Measurements from ENCODE around the gene SLC2A1. TPM values are rescaled to one million over a fixed set of nuclear protein-coding genes. Genes with fewer than 3 reads are reported as not detected.

Gene SLC2A1
- total RNA-seq, 1 donor from 2014 or later: 54.9 TPM

DNA sequence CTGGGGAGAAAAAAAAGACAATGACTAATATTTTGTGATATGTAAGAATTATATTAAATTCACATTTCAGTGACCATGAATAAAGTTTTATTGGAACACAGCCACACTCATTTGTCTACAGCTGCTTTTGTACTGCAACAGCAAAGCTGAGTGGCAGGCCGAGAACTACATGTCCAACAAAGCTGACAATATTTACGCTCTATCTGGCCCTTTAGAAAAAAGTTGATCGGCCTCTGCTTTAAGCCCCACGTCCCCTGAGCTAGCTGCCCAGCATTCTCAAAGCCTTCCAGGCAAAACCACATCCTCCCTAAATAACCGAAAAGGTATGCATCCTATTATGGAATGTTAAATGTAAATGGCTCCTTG is 8.6 kb downstream of the SLC2A1 start:
- Histone ChIP-seq H3K36me3 (no peaks in the 10 kb centered on the region), H3K4me3 (no peak overlapping the region), H3K4me1 (peaks cover 81% of the 10 kb centered on the region), H3K27ac (replicated peaks) (peak overlapping the region; percentile 86), H3K9me3 (replicated peaks) (no peaks in the 10 kb centered on the region), H3K27me3 (ENCODE audit: low read depth) (no peaks in the 10 kb centered on the region)
- DNase-seq: no peak
- TF ChIP-seq CTCF (IDR thresholded peaks at IDR 0.05; ENCODE audit: borderline replicate concordance): no peak
- intact Hi-C loops (cut with micrococcal nuclease): no loop called here

GRCh38 chr1:42949312-42950115 is 9.2 kb downstream of the SLC2A1 start:
- H3K36me3 ChIP-seq: no peaks in the 10 kb centered on the region
- H3K4me3 ChIP-seq: no peak overlapping the region
- peak overlapping the region; percentile 86 for H3K27ac ChIP-seq (replicated peaks)
- DNase-seq: no peak
- H3K27me3 ChIP-seq (ENCODE audit: low read depth): no peaks in the 10 kb centered on the region
- TF ChIP-seq CTCF (IDR thresholded peaks at IDR 0.05; ENCODE audit: borderline replicate concordance): no peak
- peaks cover 86% of the 10 kb centered on the region for H3K4me1 ChIP-seq
- no peaks in the 10 kb centered on the region for H3K9me3 ChIP-seq (replicated peaks)
- intact Hi-C loops (cut with micrococcal nuclease): no loop called here

DNA sequence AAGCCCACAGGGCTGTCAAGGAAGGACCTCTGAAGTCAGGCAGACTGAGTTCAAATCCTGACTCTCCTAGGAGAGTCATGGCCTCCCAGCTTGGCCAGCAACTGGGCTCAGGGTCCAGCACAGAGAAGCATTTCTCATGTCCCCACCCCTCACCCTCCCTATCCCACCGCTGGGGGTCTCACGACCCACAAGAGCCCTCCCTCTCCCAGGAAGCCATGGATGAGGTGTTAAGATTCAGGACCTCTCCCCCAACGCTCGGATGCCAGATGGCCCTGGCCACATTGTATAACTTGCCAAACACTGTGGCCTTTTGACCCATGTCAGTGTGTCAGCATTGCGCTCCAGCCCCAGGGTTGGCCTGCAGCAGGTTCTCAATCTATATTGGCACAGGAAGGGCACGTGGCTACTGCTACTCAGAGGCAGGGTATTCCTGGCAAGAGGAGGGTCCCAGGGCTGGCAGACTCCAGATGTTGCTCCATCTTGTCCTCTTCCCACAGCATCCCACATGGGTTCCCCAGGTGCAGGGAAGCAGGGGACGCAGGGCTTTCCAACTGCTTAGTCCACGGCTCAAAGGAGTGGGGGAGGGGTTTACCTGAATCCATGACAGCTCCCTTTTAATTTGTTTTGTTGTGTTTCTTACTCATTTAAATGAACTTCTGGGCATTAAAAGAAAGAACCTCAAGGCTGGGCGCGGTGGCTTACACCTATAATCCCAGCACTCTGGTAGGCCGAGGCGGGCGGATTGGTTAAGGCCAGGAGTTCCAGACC is 10.5 kb downstream of the SLC2A1 start:
- DNase-seq: no peak
- H3K9me3 ChIP-seq (replicated peaks): no peaks in the 10 kb centered on the region
- no peaks in the 10 kb centered on the region for H3K36me3 ChIP-seq
- intact Hi-C loops (cut with micrococcal nuclease): no loop called here
- peak overlapping the region; percentile 86 for H3K27ac ChIP-seq (replicated peaks)
- TF ChIP-seq CTCF (IDR thresholded peaks at IDR 0.05; ENCODE audit: borderline replicate concordance): no peak
- H3K4me3 ChIP-seq: no peak overlapping the region
- no peaks in the 10 kb centered on the region for H3K27me3 ChIP-seq (ENCODE audit: low read depth)
- H3K4me1 ChIP-seq: peaks cover 90% of the 10 kb centered on the region

- H3K9me3 ChIP-seq (replicated peaks): no peaks in the 10 kb centered on the region
- intact Hi-C loops (cut with micrococcal nuclease): no loop called here
- H3K27me3 ChIP-seq (ENCODE audit: low read depth): no peaks in the 10 kb centered on the region
- peak overlapping the region; percentile 86 for H3K27ac ChIP-seq (replicated peaks)
- peaks cover 6% of the 10 kb centered on the region for H3K36me3 ChIP-seq
- no peak overlapping the region for H3K4me3 ChIP-seq
- H3K4me1 ChIP-seq: peaks cover 90% of the 10 kb centered on the region
- no peak for DNase-seq
- no peak for TF ChIP-seq CTCF (IDR thresholded peaks at IDR 0.05; ENCODE audit: borderline replicate concordance)
These were observed 11.6 kb downstream of the SLC2A1 start for GRCh38 chr1:42947117-42947516.

DNA sequence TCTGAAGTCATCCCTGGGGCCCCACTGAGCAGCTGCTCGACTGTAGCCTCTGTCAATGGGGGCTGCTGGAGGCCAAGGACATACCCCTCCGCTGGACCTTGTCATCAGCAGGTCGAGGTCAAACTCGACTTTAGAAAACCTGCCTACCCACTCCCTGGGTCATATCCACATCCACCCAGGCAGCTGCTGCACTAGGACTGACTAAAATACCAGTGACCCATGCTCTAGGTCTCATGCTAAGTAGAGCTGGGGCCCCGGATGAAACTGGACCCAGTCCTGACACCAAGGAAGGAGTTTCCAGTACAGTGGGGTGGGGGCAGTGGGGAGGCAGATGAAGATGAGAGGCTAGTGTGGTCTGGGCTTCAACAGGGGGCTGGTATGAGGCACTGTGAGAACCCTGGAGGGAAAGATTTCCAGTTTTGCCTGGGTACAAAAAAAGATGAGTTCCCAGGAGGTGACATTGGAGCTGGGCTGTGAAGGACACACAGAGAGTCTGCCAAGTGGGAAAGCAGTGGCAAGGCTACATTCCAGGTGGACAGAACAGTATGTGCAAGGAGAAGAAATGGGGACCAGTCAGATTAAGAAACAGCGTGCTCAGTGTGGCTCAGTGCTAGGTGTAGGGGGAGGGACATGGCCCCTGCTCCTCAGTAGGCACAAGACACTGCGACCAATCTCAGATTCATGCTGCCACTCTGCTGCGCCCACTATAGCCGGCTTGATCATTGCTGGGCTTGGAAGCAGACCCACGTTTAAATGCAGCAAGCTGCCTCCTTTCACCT is 12.4 kb downstream of the SLC2A1 start:
- Histone ChIP-seq H3K4me1 (peaks cover 96% of the 10 kb centered on the region), H3K4me3 (no peak overlapping the region), H3K9me3 (replicated peaks) (no peaks in the 10 kb centered on the region), H3K27me3 (ENCODE audit: low read depth) (no peaks in the 10 kb centered on the region), H3K27ac (replicated peaks) (peak overlapping the region; percentile 86), H3K36me3 (peaks cover 6% of the 10 kb centered on the region)
- DNase-seq: no peak
- TF ChIP-seq CTCF (IDR thresholded peaks at IDR 0.05; ENCODE audit: borderline replicate concordance): no peak
- intact Hi-C loops (cut with micrococcal nuclease): no loop called here

Data from left ventricle myocardium inferior (tissue), 1 donor.